Stimulated activated CD4-positive, alpha-beta T cell treated with anti-CD3 and anti-CD28 coated beads, Interleukin-12 subunit alpha, Interleukin-12 subunit beta, amount 100 ng/mL, for 4 hours (primary cell): ENCODE results near the gene EPHB1.

Experiments used
- DNase-seq: peaks from one replicate; pipeline ENCODE4 v3.0.0-alpha.2; 2020

The EPHB1 gene

DNA sequence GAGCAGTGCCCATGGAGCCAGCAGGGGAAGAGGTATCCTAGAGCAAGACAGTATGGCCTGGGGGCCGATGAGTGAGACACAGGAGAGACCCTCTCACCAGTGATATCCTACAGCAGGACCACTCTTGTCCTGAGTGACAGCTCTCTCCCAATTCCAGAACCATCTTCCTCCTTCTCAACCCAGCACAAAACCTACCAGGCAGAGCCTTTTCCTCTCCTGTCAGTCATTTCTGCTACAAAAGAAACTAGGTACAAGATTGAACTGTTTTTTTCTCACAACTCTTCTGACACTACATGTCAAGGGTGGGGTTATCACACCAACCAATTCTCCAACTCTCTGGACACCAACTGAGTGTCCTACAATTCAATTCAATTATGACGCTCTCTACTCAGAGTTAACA is 506.6 kb downstream of the EPHB1 start:
- DNase-seq = no peak

DNA sequence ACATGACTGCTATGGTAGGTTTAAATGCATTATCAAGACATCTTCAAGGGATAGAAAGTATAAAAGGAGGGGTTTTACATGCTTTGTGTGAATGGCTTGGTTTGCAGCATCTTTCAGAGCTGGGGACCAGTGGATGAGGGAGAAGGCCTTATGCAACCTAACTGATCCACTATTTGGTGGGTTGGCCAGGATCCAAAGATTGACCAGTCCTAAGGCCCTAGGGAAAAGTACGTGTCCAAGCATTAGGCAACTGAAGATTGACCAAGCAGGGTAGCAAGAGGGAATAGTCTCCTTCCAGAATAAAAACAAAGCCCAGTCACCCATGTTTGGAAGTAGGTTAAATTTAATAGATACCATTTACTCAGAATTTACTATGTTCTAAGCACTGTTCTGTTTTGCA is 509.3 kb downstream of the EPHB1 start:
- DNase-seq = no peak
